ENCODE results near the gene EBP.
"Not testable (repeated sequence)": the region's sequence is repeated elsewhere in the genome, so short reads cannot be mapped to it uniquely, and the experiment has no call there.

- TF ChIP-seq CTCF (IDR thresholded peaks at IDR 0.05; ENCODE audit: borderline replicate concordance, extremely low read depth, low read length, poor library complexity, severe bottlenecking); EZH2 (IDR thresholded peaks at IDR 0.05; ENCODE audit: borderline replicate concordance, low read depth, low read length, severe bottlenecking): not testable (repeated sequence)
Measured at GRCh38 chrX:48555731-48556325, 34.2 kb downstream of the EBP start.

All from DND-41 (cell line).